HG03565 (cell line): Measurements from ENCODE around the gene PCDHGA6.
"Not testable (repeated sequence)": the region's sequence is repeated elsewhere in the genome, so short reads cannot be mapped to it uniquely, and the experiment has no call there.

Source experiments
- ATAC-seq: cut with Tn5 transposase; IDR thresholded peaks from one replicate; pipeline ENCODE4 v1.9.1; 2021; ENCODE audit warnings: mild to moderate bottlenecking, moderate library complexity; ENCODE audit not compliant: unreplicated experiment

Gene PCDHGA6

GRCh38 chr5:141392429-141393198 is 18.9 kb downstream of the PCDHGA6 start, which contains the start of gene PCDHGA8:
Gene PCDHGA8, plus strand, starts transcription at chr5:141392633. Its CDS starts 181 bp downstream, at chr5:141392814.
- ATAC-seq = no peak

GRCh38 chr5:141393267-141393666 is 19.6 kb downstream of the PCDHGA6 start:
- no peak for ATAC-seq

- ATAC-seq = not testable (repeated sequence)
Measured at GRCh38 chr5:141394401-141395187, 20.9 kb downstream of the PCDHGA6 start.

GRCh38 chr5:141397756-141398551 is 24.3 kb downstream of the PCDHGA6 start, which contains the start of gene PCDHGB5:
Gene PCDHGB5, plus strand, starts transcription at chr5:141397947. Its CDS starts 181 bp downstream, at chr5:141398128.
- ATAC-seq = peak; percentile 90

GRCh38 chr5:141398608-141399007 is 24.9 kb downstream of the PCDHGA6 start:
- no peak for ATAC-seq

GRCh38 chr5:141399555-141400258 is 26.0 kb downstream of the PCDHGA6 start:
- ATAC-seq = no peak

- no peak for ATAC-seq
Measured at GRCh38 chr5:141402553-141403243, 29.0 kb downstream of the PCDHGA6 start, which contains the start of gene PCDHGA9. Gene PCDHGA9, plus strand, starts transcription at chr5:141402778. Its CDS starts 175 bp downstream, at chr5:141402953.

- ATAC-seq = no peak
Measured at GRCh38 chr5:141403387-141403786, 29.7 kb downstream of the PCDHGA6 start.

- not testable (repeated sequence) for ATAC-seq
Measured at GRCh38 chr5:141407790-141408505, 34.3 kb downstream of the PCDHGA6 start, which contains the start of gene PCDHGB6. Gene PCDHGB6, plus strand, starts transcription at chr5:141408021. Its CDS starts 182 bp downstream, at chr5:141408203.

GRCh38 chr5:141409598-141410306 is 36.1 kb downstream of the PCDHGA6 start:
- ATAC-seq = no peak

GRCh38 chr5:141411575-141411974 is 37.9 kb downstream of the PCDHGA6 start:
- ATAC-seq = no peak

- peak; percentile 73 for ATAC-seq
Measured at GRCh38 chr5:141412854-141413539, 39.3 kb downstream of the PCDHGA6 start, which contains the start of gene PCDHGA10. Gene PCDHGA10, plus strand, starts transcription at chr5:141412987. Its CDS starts 189 bp downstream, at chr5:141413176.

- ATAC-seq = no peak
Measured at GRCh38 chr5:141413540-141414069, 39.9 kb downstream of the PCDHGA6 start.

- ATAC-seq = not testable (repeated sequence)
Measured at GRCh38 chr5:141414548-141415274, 41.0 kb downstream of the PCDHGA6 start.

GRCh38 chr5:141415275-141415618 is 41.6 kb downstream of the PCDHGA6 start:
- not testable (repeated sequence) for ATAC-seq

GRCh38 chr5:141417494-141418172 is 43.9 kb downstream of the PCDHGA6 start, which contains the start of gene PCDHGB7:
Gene PCDHGB7, plus strand, starts transcription at chr5:141417677. Its CDS starts 183 bp downstream, at chr5:141417860.
- ATAC-seq = peak; percentile 68
